GM19452 (cell line): ENCODE results near the gene RBM10.
"Not testable (repeated sequence)": the region's sequence is repeated elsewhere in the genome, so short reads cannot be mapped to it uniquely, and the experiment has no call there.

Experiments used
- ATAC-seq: cut with Tn5 transposase; IDR thresholded peaks from one replicate; pipeline ENCODE4 v1.9.1; 2021; ENCODE audit not compliant: unreplicated experiment

The RBM10 gene, protein sequence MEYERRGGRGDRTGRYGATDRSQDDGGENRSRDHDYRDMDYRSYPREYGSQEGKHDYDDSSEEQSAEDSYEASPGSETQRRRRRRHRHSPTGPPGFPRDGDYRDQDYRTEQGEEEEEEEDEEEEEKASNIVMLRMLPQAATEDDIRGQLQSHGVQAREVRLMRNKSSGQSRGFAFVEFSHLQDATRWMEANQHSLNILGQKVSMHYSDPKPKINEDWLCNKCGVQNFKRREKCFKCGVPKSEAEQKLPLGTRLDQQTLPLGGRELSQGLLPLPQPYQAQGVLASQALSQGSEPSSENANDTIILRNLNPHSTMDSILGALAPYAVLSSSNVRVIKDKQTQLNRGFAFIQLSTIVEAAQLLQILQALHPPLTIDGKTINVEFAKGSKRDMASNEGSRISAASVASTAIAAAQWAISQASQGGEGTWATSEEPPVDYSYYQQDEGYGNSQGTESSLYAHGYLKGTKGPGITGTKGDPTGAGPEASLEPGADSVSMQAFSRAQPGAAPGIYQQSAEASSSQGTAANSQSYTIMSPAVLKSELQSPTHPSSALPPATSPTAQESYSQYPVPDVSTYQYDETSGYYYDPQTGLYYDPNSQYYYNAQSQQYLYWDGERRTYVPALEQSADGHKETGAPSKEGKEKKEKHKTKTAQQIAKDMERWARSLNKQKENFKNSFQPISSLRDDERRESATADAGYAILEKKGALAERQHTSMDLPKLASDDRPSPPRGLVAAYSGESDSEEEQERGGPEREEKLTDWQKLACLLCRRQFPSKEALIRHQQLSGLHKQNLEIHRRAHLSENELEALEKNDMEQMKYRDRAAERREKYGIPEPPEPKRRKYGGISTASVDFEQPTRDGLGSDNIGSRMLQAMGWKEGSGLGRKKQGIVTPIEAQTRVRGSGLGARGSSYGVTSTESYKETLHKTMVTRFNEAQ

GRCh38 chrX:47144626-47145394 is at the start of gene RBM10, which contains the start of gene NDUFB11:
Gene RBM10 (plus strand): TSS chrX:47145221. CDS start chrX:47147482, 2,261 bp downstream.
Gene NDUFB11 (minus strand): TSS chrX:47144702. CDS start chrX:47144679, 23 bp downstream.
- ATAC-seq = peak; percentile 88

DNA sequence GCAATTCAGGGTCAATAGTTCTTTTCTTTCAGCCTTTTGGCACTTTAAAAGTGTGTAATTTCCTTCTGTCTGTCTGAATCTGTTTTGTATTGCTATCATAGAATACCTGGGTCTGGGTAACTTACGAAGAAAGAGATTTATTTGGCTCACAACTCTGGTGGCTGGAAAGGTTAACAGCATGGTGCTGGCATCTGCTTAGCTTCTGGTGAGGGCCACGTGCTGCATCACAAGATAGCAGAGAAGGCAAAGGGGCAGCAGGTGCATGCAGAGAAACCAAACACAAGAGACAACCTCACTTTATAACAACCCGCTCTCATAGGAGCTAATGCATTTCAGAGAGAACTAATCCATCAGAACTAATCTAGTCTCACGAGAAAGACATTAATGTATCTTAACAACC is 48.0 kb upstream of the RBM10 start:
- ATAC-seq = no peak

GRCh38 chrX:47098338-47099094 is 46.5 kb upstream of the RBM10 start:
- ATAC-seq = no peak

DNA sequence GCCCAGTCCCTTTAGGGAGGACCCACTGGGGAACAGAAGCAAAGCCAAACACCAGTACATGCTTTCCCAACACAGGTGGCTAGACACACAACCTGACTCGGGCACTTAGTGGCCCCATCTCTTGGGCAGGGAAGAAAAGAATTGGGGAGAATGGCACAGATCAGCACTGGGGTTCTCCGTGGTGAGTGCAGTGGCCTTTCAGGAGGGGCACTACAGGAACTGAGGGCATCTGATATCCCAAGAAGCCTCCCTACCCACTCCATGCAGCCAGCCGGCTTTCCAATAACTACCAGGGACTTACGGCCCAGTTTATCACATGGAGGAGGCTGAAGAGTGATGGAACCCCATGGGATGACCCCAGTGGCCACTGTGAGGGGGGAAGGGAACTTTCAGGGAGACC is 43.8 kb upstream of the RBM10 start:
- no peak for ATAC-seq

- ATAC-seq = not testable (repeated sequence)
These were observed 33.9 kb upstream of the RBM10 start for GRCh38 chrX:47110936-47111615.

GRCh38 chrX:47112316-47112954 is 32.6 kb upstream of the RBM10 start:
- no peak for ATAC-seq

GRCh38 chrX:47116551-47117110 is 28.4 kb upstream of the RBM10 start:
- ATAC-seq = not testable (repeated sequence)

GRCh38 chrX:47124466-47124865 is 20.6 kb upstream of the RBM10 start:
- ATAC-seq = not testable (repeated sequence)

GRCh38 chrX:47129157-47129898 is 15.7 kb upstream of the RBM10 start:
- peak; percentile 98 for ATAC-seq

DNA sequence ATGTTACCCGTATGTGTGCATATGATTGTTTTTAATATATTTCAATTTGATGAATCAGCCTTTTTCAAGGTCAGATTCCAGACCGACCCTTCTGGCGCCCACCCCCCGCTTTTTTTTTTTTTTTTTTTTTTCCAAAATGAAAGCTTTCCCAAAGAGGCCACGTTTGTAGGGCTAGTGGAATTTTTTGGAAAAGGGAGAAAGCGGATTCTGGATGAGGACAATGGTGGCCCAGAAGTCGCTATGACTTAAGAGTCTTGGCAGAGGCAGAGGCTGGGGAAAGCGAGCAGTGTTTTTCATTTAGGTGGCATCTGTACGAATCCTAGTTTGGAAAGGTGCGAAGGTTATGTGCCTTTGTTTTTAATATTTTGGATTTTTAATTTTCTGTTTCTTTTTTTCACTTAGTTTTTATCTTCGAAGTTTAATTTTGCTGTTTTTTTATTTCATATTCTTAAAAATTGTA is 15.1 kb upstream of the RBM10 start:
- ATAC-seq = no peak

DNA sequence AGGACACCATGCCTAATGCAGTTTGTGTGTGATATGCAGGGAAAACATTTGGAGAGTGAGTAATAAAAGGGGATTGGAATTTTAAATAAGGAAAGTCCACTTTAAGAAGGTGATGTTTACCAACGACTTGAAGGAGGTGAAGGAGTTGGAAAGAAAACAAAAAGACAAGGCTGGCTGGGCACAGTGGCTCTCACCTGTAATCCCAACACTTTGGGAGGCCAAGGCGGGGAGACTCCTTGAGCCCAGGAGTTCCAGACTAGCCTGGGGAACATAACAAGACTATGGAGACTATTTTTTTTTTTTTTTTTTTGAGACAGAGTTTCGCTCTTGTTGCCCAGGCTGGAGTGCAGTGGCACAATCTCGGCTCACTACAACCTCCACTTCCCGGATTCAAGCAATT is 11.5 kb upstream of the RBM10 start:
- no peak for ATAC-seq

DNA sequence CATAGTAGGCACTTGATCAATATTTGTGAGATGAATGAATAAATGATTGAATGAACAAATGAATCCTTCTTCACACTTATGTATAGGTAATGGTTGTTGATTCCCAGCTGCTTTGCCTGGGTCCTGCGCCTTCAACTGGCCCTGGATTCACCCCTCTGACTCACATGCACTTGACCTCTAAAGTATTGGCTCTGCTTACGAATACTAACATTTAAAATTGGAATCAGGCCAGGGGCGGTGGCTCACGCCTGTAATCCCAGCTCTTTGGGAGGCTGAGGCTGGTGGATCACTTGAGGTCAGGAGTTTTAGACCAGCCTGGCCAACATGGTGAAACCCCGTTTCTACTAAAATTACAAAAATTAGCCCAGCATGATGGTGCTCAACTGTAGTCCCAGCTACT is 9.4 kb upstream of the RBM10 start:
- not testable (repeated sequence) for ATAC-seq

DNA sequence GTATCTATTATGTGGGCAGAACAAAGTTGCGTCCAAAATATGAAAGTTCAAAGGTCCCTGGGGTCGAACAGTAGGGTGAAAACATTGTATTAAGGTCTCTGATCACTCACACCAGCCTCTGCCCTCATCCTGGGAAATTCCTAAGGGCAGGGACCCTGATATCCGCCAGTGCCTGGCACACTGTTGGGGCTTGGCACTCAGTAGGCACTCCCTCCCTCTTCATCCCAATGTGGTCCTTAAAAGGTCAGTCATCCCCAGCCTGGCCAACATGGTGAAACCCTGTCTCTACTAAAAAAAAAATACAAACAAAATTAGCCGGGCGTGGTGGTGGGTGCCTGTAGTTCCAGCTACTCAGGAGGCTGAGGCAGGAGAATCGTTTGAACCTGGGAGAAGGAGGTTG is 6.8 kb upstream of the RBM10 start:
- no peak for ATAC-seq

- peak; percentile 10 for ATAC-seq
These were observed 961 bp upstream of the RBM10 start for GRCh38 chrX:47143894-47144625.

- ATAC-seq = peak; percentile 14
These were observed 537 bp downstream of the RBM10 start for GRCh38 chrX:47145395-47146120.

GRCh38 chrX:47146121-47146935 is 1.3 kb downstream of the RBM10 start:
- no peak for ATAC-seq
